SH-SY5Y (cell line): ENCODE results near the gene ATXN7L3B.

Source experiments
- GATA2 ChIP-seq: IDR thresholded peaks from 2 replicates; pipeline ENCODE4 v1.6.1; 2011; ENCODE audit warnings: mild to moderate bottlenecking, low read depth, low read length
- GATA3 ChIP-seq: IDR thresholded peaks from 2 replicates; pipeline ENCODE4 v1.6.1; 2011; ENCODE audit warnings: low read depth, mild to moderate bottlenecking, low read length, moderate library complexity

DNA sequence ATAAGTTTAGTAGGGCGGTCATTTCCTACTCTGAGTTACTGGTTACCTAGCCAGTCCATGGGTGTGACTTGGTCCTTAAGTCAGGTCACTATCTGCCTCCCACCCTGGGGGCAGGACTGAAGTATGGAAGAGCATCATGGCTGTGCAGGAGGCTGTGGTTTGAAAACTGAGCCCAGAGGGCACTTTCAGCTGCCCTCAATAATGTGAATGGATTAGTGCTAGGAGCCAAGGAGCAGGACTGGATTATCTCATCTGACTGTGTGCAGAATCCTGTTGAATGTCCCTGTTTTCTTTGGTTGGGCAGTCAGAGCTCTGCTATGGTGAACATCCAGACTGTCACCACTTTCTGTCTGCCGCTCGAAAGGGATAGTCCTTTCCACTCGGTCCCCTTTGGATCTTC, 1.6 kb downstream of the ATXN7L3B start:
- TF ChIP-seq GATA2: no peak
- TF ChIP-seq GATA3: no peak
